GM18873 (cell line): ENCODE results near the gene ANKRD31.
"Not testable (repeated sequence)": the region's sequence is repeated elsewhere in the genome, so short reads cannot be mapped to it uniquely, and the experiment has no call there.

ENCODE experiments used
- ATAC-seq: cut with Tn5 transposase; IDR thresholded peaks from one replicate; pipeline ENCODE4 v1.9.1; 2021; ENCODE audit warnings: mild to moderate bottlenecking, moderate library complexity, moderate number of reproducible peaks; ENCODE audit not compliant: unreplicated experiment, low FRiP score

ANKRD31 gene

DNA sequence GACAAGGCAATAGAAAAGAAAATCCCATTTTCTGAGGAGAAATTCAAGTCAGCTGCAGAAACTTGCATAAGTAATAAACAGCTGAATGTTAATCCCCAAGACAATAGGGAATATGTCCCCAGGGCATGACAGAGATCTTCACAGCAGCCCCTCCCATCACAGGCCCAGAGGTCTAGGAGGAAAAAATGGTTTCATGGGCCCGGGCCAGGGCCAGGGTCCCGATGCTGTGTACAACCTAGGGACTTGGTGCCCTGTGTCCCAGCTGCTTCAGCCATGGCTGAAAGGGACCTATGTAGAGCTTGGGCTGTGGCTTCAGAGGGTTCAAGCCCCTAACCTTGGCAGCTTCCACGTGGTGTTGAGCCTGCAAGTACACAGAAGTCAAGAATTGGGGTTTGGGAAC, 75.2 kb downstream of the ANKRD31 start:
- not testable (repeated sequence) for ATAC-seq

DNA sequence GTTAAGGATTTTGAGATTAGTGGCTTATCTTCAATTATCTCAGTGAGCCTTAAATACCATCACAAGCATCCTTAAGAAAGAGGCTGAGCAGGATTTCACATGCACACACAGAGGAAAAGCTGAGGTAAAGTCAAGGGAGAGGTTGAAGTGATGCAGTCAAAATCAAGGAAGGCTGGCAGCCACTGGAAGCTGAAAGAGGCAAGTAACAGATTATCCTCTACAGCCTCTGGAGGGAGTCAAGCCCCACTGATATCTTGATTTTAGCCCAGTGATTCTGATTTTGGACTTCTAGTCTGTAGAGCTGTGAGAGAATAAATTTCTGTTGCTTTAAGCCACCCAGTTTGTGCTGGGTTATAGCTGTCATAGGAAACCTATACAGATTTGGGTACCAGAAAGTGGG, 80.1 kb downstream of the ANKRD31 start:
- ATAC-seq = no peak

DNA sequence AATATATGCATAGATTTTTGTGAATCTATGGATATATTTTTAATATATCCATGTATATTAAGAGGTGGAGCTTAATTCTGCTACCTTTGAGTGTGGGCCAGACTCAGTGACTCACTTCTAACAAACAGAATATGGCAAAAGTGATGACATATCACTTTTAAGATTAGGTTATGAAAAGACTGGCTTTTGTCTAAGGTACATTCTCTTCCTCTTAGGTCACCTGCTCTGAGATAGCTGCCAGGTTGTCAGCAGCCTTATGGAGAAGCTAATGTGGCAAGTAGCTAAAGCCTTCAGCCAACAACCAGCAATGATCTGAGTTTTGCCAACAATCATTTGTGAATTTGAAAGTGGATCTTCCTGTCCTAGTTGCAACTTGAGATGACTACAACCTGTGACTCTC, 83.8 kb downstream of the ANKRD31 start:
- ATAC-seq = no peak

DNA sequence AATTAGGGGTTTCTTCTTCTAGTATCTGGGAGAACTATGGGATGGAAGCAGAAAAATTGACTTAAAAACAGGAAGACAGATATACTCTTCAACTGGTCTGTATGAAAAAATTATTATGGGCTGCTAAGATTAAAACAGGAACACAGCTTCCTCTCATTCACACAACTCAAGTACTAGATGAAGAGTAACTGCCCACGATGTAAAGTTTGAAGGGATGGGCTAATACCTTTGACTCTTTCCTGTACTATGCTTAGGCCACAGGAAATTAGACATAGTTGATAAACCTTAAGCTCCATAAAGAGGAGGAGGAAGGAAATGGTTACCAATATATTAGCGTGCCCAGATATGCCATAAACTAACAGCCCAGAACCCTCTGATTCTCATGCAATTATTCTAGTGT, 88.6 kb downstream of the ANKRD31 start:
- ATAC-seq = no peak

DNA sequence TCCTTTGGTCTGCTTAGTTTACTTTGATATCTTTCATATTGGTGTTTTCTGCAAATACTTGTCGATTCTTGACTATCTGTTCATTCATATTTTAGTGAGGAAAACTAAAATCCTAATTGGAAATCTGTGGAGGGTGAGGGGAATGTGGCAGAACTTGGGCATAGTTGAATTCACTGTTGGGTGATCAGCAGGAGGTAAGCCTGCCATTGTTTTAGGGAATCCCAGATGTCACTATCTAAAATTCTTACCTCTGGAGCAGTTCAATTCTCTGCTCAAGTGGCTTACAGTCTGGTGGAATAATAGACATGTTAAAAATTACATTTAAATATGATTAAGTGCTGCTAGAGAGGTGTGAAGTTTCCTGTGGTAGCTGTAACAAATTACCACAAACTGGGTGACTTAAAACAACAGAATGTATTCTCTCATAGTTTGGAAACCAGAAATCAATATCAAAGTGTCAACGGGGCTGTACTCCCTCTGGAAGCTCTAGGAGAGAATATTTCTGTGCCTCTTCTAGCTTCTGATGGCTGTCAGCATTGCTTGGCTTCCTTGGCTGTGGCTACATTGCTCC, 94.0 kb downstream of the ANKRD31 start:
- no peak for ATAC-seq

DNA sequence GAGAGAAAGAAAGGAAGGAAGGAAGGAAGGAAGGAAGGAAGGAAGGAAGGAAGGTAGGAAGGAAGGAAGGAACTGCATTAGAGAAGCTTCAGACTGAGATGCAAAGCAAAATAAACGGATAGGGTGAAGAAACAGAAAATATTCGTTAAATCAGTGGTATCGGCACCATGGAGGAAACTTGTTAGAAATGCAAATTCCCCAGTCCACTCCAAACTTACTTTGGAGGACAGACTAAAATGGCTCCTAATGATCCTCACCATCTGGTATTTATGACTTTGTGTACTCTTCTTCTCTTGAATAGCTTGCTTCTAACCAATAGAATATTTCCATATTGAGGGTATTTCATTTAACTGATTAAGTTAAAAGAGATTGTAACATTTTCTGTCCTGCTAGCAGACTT, 96.4 kb downstream of the ANKRD31 start:
- no peak for ATAC-seq

DNA sequence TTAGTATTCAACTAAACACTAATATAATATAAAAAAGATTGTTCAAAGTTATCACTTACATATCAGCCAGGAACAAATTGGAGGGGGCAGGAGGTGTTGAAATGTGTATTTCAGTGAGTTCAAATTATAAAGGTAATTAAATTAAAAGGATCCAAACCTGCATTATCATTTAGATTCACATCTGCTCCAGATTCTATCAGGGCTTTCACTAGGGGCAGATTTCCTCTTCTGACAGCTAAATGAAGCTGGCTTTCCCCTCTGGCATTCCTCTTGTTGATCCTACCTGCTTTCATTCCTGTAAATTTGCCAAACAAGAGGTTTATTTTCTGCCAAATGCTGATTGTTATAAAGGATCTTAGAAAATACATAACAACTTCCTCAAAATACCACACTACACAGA, 98.0 kb downstream of the ANKRD31 start:
- no peak for ATAC-seq

DNA sequence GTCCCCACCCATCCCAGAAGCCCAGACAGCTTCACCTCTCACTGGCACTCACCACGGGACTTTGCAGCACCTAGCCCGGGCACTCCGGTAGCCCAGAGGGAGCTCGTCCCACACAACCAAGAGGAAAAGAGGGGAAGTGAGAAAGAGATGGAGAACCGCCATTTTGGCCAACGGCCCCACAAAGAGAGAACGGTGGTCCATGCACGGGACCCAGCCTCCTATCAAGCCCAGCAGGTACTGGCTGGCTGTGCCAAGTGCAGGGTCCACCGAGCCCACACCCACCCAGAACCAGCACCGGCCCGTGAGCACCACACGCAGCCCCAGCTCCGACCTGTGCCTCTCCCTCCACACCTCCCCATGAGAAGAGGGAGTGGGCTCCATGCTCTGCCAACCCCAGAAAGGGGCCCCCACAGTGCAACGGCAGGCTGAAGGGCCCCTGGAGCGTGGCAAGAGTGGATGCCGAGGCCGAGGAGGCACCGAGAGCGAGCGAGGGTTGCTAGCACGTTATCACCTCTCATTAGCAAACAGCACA, 105.8 kb downstream of the ANKRD31 start:
- no peak for ATAC-seq

DNA sequence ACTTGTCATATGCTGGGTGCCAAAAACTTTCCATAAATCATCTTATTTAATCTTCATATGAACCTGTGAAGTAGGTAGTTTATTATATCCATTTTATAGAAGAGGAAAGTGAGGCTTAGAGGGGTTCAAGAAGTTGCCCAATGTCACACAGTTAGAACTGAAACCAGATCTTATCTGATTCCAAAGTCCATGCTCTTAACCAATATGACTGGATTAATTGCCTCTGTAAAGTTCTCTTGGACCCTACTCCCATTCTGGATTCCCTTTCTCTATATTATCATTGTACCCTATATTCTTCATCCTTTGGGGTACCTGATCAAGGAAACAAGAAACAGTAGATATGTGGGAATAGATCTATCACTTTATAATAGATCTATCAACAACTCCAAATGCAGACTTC, 119.8 kb downstream of the ANKRD31 start:
- ATAC-seq = no peak

DNA sequence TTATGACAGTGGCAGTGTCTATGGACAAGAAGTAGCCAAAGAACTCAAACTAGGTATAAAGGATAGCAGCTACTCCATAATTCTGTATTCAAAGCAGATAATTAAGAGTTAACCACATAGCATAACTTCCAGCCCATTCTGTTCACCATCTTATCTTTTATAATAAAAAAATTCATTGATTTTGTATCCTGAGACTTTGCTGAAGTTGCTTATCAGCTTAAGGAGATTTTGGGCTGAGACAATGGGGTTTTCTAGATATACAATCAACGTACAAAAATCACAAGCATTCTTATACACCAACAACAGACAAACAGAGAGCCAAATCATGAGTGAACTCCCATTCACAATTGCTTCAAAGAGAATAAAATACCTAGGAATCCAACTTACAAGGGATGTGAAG, 122.4 kb downstream of the ANKRD31 start:
- not testable (repeated sequence) for ATAC-seq

DNA sequence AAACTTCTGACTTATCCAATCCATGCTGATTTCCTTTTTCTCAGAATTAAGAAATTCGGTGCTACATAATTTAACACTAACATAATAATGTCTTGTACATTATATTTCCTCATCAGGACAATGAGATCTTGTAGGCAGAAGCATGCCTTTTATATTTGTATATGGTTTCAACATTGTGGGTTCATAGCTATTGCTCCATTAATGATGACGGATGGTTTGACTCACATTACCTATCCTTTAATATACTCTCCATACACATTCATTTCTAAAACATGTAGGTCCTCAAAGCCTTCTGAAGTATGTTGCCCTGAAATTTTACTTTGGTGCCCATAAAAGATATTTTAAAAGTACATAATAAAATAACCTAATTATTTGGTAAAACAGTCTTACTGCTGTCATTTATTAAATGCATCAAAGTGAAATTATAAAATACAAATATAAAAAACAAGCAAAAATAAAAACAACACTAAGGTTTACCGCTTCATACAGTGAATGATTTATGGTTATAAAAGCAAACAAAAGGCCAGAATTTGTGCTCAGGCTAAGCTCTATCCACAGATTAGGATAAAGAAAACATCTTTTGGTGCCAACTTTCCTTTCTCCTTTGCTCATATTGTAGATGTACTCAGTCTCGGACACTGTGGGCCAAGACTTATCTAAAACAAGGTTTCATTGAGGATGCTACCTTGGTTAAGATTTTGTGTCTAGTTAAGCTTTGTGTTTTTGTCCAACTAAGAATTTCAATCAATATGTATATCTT, 123.1 kb downstream of the ANKRD31 start:
- no peak for ATAC-seq

DNA sequence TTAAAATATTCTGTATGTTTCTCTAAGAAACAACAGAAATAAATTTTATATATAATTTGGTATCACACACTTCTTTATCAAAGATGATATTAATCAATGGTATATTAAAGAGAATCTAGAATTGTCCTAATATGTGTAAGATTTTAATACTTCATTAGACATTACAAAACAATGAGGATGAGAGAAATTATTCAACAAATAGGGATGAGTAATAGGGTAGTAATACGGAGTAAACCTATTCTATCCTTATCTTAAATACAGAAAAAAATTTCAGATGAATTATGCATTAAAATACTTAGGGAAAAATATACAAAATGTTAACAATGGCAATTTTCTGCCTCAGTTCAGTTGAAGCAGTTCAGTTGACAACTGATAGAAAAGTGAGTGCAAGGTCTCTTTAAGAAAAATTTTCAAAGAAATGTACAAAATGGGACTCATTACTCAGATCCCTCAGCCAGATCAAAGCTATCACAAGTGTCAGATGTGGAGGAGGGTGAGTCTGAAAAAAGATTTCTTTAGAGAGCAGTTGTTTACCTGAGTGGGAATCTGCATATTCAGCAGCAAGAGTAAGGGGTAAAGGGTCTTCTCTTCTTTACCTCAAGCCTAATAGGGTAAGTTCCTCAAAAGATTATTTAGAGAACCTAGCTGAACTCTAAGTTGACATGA, 127.6 kb downstream of the ANKRD31 start:
- ATAC-seq = no peak

DNA sequence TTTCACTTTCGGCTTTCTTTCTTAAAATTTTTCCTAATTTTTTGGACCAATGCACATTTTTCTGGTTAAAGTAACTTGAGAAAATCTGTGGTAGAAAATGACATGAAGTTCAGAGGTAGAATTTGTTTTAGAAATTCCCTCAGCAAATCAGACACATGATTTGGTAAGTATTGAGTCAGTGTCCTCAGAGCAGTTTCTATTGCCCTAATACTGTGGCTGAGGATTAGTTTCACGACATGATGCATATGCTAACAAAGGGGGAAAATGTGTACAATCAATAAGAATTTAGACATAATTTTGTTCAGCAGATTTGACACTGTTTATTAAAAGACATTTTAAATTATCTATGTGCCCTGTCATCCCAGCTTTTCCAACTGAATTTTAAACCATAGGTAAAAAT, 128.2 kb downstream of the ANKRD31 start:
- ATAC-seq = no peak

DNA sequence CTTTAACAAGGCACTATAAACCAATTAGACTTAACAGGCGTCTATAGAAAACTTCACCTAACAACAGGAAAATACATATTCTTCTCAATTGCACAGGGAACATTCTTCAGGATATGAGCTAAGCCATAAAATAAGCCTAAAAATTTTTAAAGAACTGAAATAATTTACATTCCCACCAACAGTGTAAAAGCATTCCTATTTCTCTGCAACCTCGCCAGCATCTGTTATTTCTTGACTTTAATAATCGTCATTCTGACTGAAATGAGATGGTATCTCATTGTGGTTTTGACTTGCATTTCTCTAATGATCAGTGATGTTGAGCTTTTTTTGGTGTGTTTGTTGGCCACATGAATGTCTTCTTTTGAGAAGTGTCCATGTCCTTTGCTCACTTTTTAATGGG, 140.7 kb downstream of the ANKRD31 start:
- not testable (repeated sequence) for ATAC-seq

DNA sequence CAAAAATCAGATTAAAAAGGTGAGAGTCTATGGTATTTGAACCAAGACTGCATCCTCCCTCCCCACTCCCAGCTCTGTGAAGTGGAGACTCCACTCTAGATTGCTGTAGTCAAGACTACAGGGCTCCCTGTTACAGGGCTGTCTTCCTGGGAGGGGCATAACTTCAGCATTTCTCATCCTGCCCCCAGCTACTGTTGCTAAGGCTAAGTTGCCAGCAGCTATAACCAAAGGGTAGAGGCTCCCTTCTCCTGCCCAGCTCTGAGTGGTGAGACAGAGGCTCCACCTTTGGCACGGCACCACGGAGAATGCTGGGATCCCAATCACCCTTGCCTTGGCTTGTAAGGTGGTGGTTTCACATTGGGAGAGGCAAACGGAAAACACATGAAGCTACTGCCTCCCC, 145.1 kb downstream of the ANKRD31 start:
- no peak for ATAC-seq

DNA sequence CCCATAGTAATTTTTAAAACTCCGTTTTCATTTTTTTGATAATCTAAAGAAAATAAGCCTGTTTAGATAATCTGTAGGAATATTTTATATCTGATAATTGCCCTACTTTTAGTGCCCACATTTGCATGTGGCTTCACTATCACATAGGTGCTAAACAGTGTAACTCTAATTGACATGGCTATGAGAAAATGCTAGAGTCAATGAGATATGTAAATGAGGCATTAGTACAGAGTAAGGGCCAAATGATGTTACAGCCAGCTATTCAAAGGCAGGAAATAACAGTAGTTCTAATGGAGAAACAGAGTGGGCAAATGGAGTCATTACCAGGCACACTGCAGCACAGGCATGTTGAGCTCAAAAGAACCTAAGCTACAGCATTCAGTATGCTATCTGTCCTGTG, 147.0 kb downstream of the ANKRD31 start:
- ATAC-seq = no peak

DNA sequence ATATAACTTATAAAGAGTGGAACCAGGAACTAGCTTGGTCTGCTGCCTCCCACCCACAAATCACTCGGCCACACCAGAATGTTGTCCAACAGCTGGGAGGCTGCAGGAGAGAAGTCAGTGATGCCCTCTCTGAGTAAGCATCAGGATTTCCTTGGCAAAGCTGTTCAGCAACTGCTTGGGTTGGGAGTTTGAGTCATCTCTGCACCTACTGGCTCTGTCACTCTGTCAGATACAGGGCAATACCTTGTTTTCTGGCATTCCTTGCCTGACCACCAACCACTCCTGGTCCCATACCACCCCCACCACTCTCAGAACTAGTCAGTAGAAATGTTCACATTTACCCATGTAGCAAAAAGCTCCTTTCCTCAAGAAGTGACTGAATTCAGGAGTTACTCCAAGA, 147.5 kb downstream of the ANKRD31 start:
- no peak for ATAC-seq

DNA sequence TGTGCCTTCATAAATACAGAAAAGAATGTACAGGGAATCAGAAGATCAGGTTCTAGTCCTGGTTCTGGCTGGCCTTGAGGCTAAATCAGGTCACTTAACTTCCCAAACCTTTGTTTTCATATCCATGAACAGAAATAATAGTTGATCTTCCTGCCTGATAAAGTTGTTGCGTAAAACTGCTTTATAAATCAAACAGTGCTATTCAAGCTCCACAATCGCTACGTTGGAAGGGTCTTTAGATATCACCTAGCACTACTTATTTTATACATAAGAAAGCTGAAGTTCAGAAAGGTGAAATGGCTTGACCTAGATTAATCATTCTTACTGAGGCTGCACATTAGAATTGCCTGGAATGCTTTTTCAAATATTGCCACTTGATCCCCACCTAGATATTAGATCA, 148.0 kb downstream of the ANKRD31 start:
- no peak for ATAC-seq

DNA sequence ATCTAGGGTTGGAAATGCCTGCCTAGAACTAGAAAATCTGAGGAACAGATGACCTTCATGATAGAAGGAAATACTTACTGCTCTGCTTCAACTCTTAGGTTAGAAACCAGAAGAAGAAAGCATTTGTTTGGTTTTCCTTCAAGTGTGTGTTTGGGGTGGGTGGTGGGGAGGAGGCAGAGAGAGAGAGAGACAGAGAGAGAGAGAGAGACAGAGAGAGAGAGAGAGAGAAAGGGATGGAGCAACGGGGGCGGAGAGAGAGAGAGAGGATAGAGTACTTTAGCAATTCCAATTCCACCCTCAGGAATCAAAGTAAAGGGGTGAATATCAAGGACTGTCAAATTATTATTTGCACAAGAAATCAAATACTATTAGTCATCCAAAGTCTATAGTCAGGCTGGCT, 155.2 kb downstream of the ANKRD31 start:
- ATAC-seq = no peak

DNA sequence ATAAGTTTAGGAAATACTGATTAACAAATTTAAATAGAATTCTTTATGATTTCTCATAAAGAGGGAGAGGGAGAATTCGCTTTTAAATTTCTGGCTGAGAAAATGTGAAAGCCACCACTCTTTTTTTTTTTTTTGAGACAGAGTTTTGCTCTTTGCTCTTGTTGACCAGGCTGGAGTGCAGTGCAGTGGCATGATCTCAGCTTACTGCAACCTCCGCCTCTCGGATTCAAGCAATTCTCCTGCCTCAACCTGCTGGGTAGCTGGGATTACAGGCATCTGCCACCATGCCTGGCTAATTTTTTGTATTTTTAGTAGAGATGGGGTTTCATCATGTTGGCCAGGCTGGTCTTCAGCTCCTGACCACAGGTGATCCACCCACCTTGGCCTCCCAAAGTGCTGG, 157.3 kb downstream of the ANKRD31 start:
- ATAC-seq = not testable (repeated sequence)

DNA sequence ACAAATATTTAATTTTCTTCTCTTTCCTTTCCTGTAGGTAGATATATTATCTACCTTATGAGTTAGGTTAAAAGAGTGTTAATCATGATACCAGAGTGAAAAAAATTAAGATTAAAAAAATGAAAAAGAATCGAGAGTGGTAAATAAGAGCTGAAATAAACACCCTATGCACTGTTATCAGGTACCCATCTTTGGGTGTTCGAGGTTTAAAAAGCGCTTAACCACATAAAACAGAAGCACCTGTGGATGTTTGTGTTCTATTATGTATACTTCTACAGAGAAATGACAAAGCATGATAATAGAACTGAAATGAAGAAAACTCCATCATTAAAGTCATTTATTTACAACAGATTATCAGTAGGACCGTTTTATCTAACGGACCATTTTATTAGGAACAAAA, 158.7 kb downstream of the ANKRD31 start:
- no peak for ATAC-seq

DNA sequence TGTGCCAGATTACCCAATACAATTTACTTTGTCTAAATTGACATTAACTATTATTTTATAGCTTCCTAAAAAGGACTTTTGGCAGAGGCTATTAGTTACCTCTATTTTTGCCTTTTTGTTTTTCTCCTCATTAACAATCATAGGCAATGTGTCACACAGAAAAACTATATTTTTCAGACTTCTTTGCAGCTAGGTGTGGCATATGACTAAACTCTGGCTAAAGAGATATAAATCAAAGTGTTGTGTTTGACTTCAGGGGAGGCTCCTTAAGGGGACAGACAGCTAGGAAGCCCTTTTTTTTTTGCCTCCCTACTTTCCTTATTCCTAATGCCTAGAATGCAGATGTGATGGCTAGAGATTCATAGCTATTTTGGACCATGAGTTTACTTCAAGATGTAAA, 164.6 kb downstream of the ANKRD31 start:
- no peak for ATAC-seq
